Heart left ventricle (tissue), 13 donors: ENCODE measurements around the gene FNDC3B.

Experiments used
- CTCF ChIP-seq, 12 donors: fragments of 200-600 bp; sonication (generic) in 4 of 12; IDR thresholded peaks; one replicate each; pipeline versions ENCODE4 v1.5.0 to v1.8.0; 2018 to 2022; ENCODE audit warnings: antibody characterized with exemption in 12 of 12, mild to moderate bottlenecking in 5 of 12
- POLR2A ChIP-seq, 2 donors: fragments of 450-650 bp; IDR thresholded peaks; one replicate each; pipeline ENCODE4 v1.6.1; 2017; ENCODE audit warnings: antibody characterized with exemption in 2 of 2, mild to moderate bottlenecking in 2 of 2, moderate library complexity in 2 of 2
- donor health status: ischemic (EF 13 %, LVEDD 7.1; RV severe dilation, severe dysfunction).
- donor health status: DM: no; HTN: yes; CAD: no.
- donor health status: DM: no; HTN: no; CAD: no.
- donor health status: ischemic (EF 25% LVEDD 6.9; RV normal size, moderate dysfunction).
- donor health status: ischemic (EF 25% LVEDD 5.7; RV mildly dilated, moderate dysfunction).
- donor health status: ischemic (EF 35%, LVEDD 5.7; RV mildly dilated, moderate dysfunction).
- donor health status: nonischemic (EF 11% LVEDD 7.7; RV severe dilation, severe dysfunction).
- donor health status: DM: yes; HTN: yes; CAD: no.
- donor health status: PGD.
- donor health status: ischemic (EF 29% LVEDD 5.4; RV normal size, mild dysfunction).
- donor health status: nonischemic (EF 23%, LVEDD 6.1; RV moderate dilation, normal function).

- TF ChIP-seq CTCF (IDR thresholded peaks at IDR 0.05) (no peak), POLR2A (IDR thresholded peaks at IDR 0.05) (no peak)
Measured at GRCh38 chr3:172140499-172141391, 101.4 kb downstream of the FNDC3B start.
